Peyer's patch (tissue), 4 donors: ENCODE results near the gene RNF213.

Experiments used
- CTCF ChIP-seq, 6 experiments: fragments of 450-650 bp in 4 of 6; fragments of 200-600 bp in 2 of 6; sonication (generic) in 1 of 6; IDR thresholded peaks; one replicate each; pipeline ENCODE4 v1.5.1; 2017 to 2019; ENCODE audit warnings: antibody characterized with exemption in 6 of 6, mild to moderate bottlenecking in 3 of 6, moderate library complexity in 1 of 6
- POLR2A ChIP-seq, 2 donors: fragments of 450-650 bp; IDR thresholded peaks; one replicate each; pipeline ENCODE4 v1.5.1; 2017; ENCODE audit warnings: antibody characterized with exemption in 2 of 2, mild to moderate bottlenecking in 2 of 2, moderate library complexity in 2 of 2

GRCh38 chr17:80291260-80291659 lies 30.6 kb downstream of the RNF213 start:
- TF ChIP-seq CTCF (IDR thresholded peaks at IDR 0.05), result no peak
- no peak for TF ChIP-seq POLR2A (IDR thresholded peaks at IDR 0.05)
